ENCODE measurements around the gene PSTK.

GRCh38 chr10:122931088-122931906 lies 48.9 kb upstream of the PSTK start:
- no peak for TF ChIP-seq EP300 (IDR thresholded peaks at IDR 0.05; ENCODE audit: low read depth in 2 of 2, low read length in 2 of 2)
- TF ChIP-seq EP300 (CRISPR knock-in tag; IDR thresholded peaks at IDR 0.05; ENCODE audit: borderline replicate concordance): no peak
- no peak for TF ChIP-seq ATF2 (CRISPR knock-in tag; IDR thresholded peaks at IDR 0.05)
- TF ChIP-seq, protein P1, sequence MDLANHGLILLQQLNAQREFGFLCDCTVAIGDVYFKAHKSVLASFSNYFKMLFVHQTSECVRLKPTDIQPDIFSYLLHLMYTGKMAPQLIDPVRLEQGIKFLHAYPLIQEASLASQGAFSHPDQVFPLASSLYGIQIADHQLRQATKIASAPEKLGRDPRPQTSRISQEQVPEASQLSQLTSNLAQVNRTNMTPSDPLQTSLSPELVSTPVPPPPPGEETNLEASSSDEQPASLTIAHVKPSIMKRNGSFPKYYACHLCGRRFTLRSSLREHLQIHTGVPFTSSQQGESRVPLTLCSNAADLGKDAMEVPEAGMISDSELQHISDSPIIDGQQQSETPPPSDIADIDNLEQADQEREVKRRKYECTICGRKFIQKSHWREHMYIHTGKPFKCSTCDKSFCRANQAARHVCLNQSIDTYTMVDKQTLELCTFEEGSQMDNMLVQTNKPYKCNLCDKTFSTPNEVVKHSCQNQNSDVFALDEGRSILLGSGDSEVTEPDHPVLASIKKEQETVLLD (CRISPR knock-in tag; IDR thresholded peaks at IDR 0.05; ENCODE audit: low read depth): no peak
